Measurements from ENCODE around the gene MOB3B.

The MOB3B gene

DNA sequence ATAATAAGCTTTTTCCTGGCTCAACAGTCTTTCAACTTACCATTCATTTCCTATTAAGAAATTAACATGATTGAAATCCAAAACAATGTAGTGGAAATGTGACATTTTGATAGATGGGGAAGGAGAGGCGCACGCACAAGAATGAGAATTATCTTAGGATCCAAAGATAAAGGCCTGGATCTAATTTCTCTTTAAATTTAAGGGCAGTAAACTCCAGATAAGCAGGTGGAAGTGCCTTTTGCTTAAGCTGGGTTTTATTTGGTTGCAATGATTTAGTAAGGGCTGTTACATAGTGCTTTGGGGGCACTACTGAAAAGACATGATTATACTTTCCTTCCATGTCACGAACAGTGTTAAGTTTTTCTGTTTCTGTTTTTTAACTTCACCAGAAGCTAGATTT is 250.0 kb downstream of the MOB3B start:
- DNase-seq (ENCODE audit: low spot score) = no peak

DNA sequence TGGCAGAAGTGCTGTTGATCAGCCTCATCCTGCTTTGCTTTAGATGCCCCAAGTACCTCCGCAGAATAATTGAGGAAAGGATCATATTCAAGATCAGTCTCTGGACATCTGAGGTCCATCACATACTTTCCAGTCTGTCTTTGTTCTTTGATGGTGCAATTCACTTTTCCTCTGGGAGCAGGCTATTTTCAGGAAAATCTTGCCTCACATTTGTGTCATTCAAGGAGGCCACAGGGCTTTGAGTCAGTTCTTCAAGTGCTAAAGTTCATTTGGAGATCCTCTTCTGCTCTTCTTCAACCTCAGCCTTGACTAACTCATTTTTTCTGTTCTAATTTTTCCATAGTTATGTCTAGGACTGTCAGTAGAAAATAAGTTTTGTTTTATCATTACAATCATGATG is 251.2 kb downstream of the MOB3B start:
- DNase-seq (ENCODE audit: low spot score) = no peak

DNA sequence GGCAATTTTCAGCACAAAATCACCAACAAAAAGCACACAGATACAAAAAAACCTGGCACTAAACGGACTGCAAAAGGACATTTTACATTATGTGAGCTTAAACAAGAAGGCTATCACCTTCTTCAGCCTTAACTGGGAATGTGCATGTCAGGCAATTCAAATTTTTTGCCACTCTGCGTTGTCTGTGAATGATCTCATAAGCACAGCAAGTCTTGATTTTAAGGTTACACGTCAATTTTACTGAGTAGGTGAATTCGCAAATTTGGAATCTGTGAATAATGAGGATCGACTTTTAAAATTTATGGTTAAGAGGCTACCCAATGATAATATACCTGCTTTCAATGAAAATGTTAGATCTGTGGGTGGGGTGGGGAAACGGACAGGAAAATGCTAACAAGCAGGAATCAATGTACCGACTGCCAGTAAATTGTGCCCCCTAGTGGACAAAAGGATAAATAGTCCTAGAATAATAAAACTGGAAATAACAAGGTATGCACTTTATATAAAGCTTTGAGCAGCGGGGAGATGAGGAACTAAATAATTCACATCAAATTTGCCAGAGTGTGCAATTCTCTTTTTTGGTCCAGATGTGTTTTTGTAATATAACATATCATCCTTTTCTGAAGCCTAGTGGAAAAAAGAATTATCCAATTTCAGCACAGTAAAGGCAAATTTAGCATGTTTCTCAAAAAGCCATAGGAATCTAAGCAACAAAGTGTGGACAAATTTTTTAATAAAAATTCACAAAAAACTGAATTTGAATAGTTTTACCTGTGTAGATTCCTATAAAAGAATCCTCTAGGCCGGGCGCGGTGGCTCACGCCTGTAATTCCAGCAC is 253.2 kb downstream of the MOB3B start:
- DNase-seq (ENCODE audit: low spot score) = peak; percentile 47
